Measurements from ENCODE around the gene ECT2.
"Not testable (repeated sequence)": the region's sequence is repeated elsewhere in the genome, so short reads cannot be mapped to it uniquely, and the experiment has no call there.

ECT2 gene

DNA sequence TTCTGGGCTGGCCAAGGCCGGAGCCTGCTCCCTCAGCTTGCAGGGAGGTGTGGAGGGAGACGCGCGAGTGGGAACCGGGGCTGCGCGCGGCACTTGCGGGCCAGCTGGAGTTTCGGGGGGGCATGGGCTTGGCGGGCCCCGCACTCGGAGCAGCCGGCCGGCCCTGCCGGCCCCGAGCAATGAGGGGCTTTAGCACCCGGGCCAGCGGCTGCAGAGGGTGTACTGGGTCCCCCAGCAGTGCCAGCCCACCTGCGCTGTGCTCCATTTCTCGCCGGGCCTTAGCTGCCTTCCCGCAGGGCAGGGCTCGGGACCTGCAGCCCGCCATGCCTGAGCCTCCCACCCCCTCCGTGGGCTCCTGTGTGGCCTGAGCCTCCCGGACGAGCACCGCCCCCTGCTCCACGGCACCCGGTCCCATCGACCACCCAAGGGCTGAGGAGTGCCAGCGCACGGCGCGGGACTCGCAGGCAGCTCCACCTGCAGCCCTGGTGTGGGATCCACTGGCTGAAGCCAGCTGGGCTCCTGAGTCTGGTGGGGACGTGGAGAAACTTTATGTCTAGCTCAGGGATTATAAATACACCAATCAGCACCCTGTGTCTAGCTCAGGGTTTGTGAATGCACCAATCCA is 116.3 kb downstream of the ECT2 start:
- DNase-seq (ENCODE audit: low read depth) = not testable (repeated sequence)

DNA sequence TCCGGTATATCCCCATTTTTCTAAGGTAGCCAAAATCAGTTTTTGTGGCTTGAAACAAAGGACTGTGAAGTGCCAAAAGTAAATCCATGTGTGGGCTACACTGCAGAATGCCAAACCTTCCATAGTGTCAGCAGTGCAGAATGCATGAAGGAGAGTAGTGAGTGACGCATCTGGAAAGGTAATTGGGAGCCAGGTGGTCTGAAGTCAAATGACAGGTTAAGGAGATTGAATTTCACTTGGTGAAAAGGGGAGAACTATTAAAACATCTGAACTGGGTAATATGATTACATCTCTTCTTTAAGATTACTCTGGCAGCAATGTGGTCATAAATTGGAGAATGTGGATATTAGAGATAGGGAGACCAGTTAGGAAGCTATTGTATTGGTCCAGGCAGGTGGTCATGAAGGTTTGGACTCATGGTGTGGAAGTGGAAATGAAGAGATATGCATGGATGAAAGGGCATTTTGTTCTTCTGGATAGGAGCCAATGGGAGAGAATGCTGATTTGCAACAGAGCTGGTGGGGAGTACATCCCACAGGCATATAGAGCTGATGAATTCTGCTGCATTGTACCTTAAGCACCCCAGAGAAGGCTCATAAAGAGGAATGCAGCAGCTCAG is 118.2 kb downstream of the ECT2 start:
- no peak for DNase-seq (ENCODE audit: low read depth)

DNA sequence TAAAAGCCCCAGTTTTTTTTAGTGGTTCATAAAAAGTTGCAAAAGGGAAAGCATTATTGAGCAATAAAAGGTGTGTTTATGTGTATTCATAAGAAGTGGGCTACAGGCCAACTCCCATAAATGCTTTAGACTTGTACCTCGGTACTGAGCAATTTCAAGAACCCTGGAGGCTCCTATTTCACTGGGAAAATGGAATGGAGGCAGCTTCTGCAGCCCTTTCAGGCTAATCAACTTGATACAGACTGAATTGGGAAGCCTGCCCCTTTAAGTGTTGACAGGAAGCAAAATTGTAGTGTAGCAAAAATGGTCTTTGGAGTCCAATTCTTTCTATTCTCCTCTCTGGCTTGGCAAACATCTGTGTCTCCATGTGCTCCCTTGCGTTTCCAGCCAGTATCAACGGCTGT is 118.8 kb downstream of the ECT2 start:
- DNase-seq (ENCODE audit: low read depth) = no peak

DNA sequence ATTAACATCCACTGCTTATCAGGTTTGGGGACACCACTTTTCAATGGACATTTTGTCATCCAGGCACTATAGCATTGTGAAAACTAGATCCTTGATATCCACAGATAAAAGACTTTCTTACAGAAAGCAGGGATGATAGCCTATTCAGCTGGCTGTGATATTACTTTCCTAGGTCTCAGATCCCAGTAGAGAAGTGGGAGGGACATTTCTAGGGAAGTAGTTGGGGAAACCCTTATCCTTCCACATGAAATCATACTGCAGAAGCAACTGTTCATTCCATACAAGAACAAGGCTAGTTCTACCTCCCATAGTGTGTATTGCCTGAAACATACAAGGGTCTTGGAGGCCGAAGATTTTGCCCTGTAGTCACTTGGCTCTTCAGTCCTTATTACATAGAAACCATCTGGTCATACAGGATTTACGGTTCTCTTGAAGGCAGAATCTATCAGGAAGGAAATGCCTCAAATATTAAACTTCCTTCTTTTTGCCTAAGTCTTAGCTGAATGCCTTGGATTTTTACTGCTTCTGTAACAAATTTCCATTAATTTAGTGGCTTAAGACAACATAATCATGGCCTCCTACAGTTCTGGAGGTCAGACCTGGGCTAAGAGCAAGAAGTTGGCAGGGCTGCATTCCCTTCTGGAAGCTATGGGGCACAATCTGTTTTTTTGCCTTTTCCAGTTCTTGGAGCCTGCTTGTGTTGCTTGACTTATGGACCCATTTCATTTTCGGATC is 119.4 kb downstream of the ECT2 start:
- DNase-seq (ENCODE audit: low read depth) = no peak
